Skeletal muscle satellite cell (primary cell): ENCODE results near the gene ERICH6.

Experiments
- H3K27me3 ChIP-seq: 2 replicates; pipeline ENCODE4 v1.7.0; 2013; ENCODE audit warnings: low read length; ENCODE audit not compliant: control insufficient read depth, insufficient read depth
- H3K36me3 ChIP-seq: 2 replicates; pipeline ENCODE4 v1.7.0; 2013; ENCODE audit warnings: mild to moderate bottlenecking, control low read depth, low read length; ENCODE audit not compliant: insufficient read depth
- H3K4me1 ChIP-seq: 2 replicates; pipeline ENCODE4 v1.7.0; 2013; ENCODE audit warnings: low read length; ENCODE audit not compliant: control insufficient read depth, insufficient read depth
- H3K4me2 ChIP-seq: 2 replicates; pipeline ENCODE4 v1.7.0; 2013; ENCODE audit warnings: mild to moderate bottlenecking, low read length
- H3K4me3 ChIP-seq: 2 replicates; pipeline ENCODE4 v1.7.0; 2013; ENCODE audit warnings: low read length
- H3K9ac ChIP-seq: 2 replicates; pipeline ENCODE4 v1.7.0; 2013; ENCODE audit warnings: mild to moderate bottlenecking, low read depth, low read length, moderate library complexity
- H3K9me3 ChIP-seq: replicated peaks from 2 replicates; pipeline ENCODE4 v1.7.0; 2013; ENCODE audit warnings: mild to moderate bottlenecking, control low read depth, low read length

Gene ERICH6

GRCh38 chr3:150703299-150703755 lies 393 bp downstream of the ERICH6 start:
- Histone ChIP-seq H3K9ac (peak overlapping the region; percentile 94), H3K36me3 (no peaks in the 10 kb centered on the region), H3K27me3 (no peaks in the 10 kb centered on the region), H3K4me2 (peak overlapping the region; percentile 90), H3K4me3 (peak overlapping the region; percentile 86), H3K9me3 (no peaks in the 10 kb centered on the region), H3K4me1 (peaks cover 5% of the 10 kb centered on the region)

GRCh38 chr3:150699068-150699639 lies 4.6 kb downstream of the ERICH6 start:
- Histone ChIP-seq H3K9me3 (no peaks in the 10 kb centered on the region), H3K36me3 (no peaks in the 10 kb centered on the region), H3K4me2 (peak overlapping the region; percentile 38), H3K4me3 (no peak overlapping the region), H3K4me1 (peaks cover 5% of the 10 kb centered on the region), H3K9ac (no peak overlapping the region), H3K27me3 (no peaks in the 10 kb centered on the region)

GRCh38 chr3:150697646-150698045 lies 6.1 kb downstream of the ERICH6 start:
- Histone ChIP-seq H3K9me3 (no peaks in the 10 kb centered on the region), H3K27me3 (no peaks in the 10 kb centered on the region), H3K36me3 (no peaks in the 10 kb centered on the region), H3K4me3 (no peak overlapping the region), H3K4me2 (no peak overlapping the region), H3K4me1 (no peaks in the 10 kb centered on the region), H3K9ac (no peak overlapping the region)

GRCh38 chr3:150691414-150692040 lies 12.2 kb downstream of the ERICH6 start:
- no peak overlapping the region for H3K4me3 ChIP-seq
- peaks cover 2% of the 10 kb centered on the region for H3K27me3 ChIP-seq
- no peaks in the 10 kb centered on the region for H3K36me3 ChIP-seq
- H3K9ac ChIP-seq = no peak overlapping the region
- H3K4me2 ChIP-seq = no peak overlapping the region
- H3K9me3 ChIP-seq = no peaks in the 10 kb centered on the region
- H3K4me1 ChIP-seq = no peaks in the 10 kb centered on the region

- no peaks in the 10 kb centered on the region for H3K4me1 ChIP-seq
- no peaks in the 10 kb centered on the region for H3K36me3 ChIP-seq
- no peak overlapping the region for H3K4me2 ChIP-seq
- H3K9me3 ChIP-seq = no peaks in the 10 kb centered on the region
- no peak overlapping the region for H3K4me3 ChIP-seq
- no peak overlapping the region for H3K9ac ChIP-seq
- H3K27me3 ChIP-seq = peaks cover 2% of the 10 kb centered on the region
These were observed 16.1 kb downstream of the ERICH6 start for GRCh38 chr3:150687613-150688012.

- Histone ChIP-seq H3K9me3 (no peaks in the 10 kb centered on the region), H3K9ac (no peak overlapping the region), H3K4me2 (no peak overlapping the region), H3K27me3 (peaks cover 2% of the 10 kb centered on the region), H3K4me3 (no peak overlapping the region), H3K4me1 (no peaks in the 10 kb centered on the region), H3K36me3 (no peaks in the 10 kb centered on the region)
These were observed 20.9 kb downstream of the ERICH6 start for GRCh38 chr3:150682824-150683223.

GRCh38 chr3:150682279-150682678 lies 21.4 kb downstream of the ERICH6 start:
- Histone ChIP-seq H3K36me3 (no peaks in the 10 kb centered on the region), H3K27me3 (peaks cover 2% of the 10 kb centered on the region), H3K9me3 (no peaks in the 10 kb centered on the region), H3K9ac (no peak overlapping the region), H3K4me2 (no peak overlapping the region), H3K4me1 (no peaks in the 10 kb centered on the region), H3K4me3 (no peak overlapping the region)

GRCh38 chr3:150681057-150681456 lies 22.7 kb downstream of the ERICH6 start:
- no peaks in the 10 kb centered on the region for H3K4me1 ChIP-seq
- H3K4me3 ChIP-seq = no peak overlapping the region
- H3K27me3 ChIP-seq = no peaks in the 10 kb centered on the region
- H3K9ac ChIP-seq = no peak overlapping the region
- peaks cover under 1% of the 10 kb centered on the region for H3K9me3 ChIP-seq
- no peak overlapping the region for H3K4me2 ChIP-seq
- no peaks in the 10 kb centered on the region for H3K36me3 ChIP-seq

GRCh38 chr3:150680562-150680961 lies 23.2 kb downstream of the ERICH6 start:
- no peak overlapping the region for H3K9ac ChIP-seq
- no peaks in the 10 kb centered on the region for H3K36me3 ChIP-seq

GRCh38 chr3:150675587-150675986 lies 28.1 kb downstream of the ERICH6 start:
- Histone ChIP-seq H3K9me3 (peaks cover 5% of the 10 kb centered on the region), H3K27me3 (no peaks in the 10 kb centered on the region), H3K4me2 (no peak overlapping the region), H3K4me1 (no peaks in the 10 kb centered on the region), H3K4me3 (no peak overlapping the region), H3K36me3 (no peaks in the 10 kb centered on the region), H3K9ac (no peak overlapping the region)

More at GRCh38 chr3:150680562-150680961, 23.2 kb downstream of the ERICH6 start:
- no peaks in the 10 kb centered on the region for H3K27me3 ChIP-seq
- no peak overlapping the region for H3K4me3 ChIP-seq
- H3K9me3 ChIP-seq = peaks cover 5% of the 10 kb centered on the region
- H3K4me2 ChIP-seq = no peak overlapping the region
- no peaks in the 10 kb centered on the region for H3K4me1 ChIP-seq

- no peak overlapping the region for H3K4me2 ChIP-seq
- peaks cover 5% of the 10 kb centered on the region for H3K9me3 ChIP-seq
- H3K4me3 ChIP-seq = no peak overlapping the region
- no peak overlapping the region for H3K9ac ChIP-seq
- H3K4me1 ChIP-seq = no peaks in the 10 kb centered on the region
- no peaks in the 10 kb centered on the region for H3K36me3 ChIP-seq
- no peaks in the 10 kb centered on the region for H3K27me3 ChIP-seq
These were observed 29.8 kb downstream of the ERICH6 start for GRCh38 chr3:150673966-150674365.

GRCh38 chr3:150666167-150666566 lies 37.6 kb downstream of the ERICH6 start:
- Histone ChIP-seq H3K27me3 (peaks cover 8% of the 10 kb centered on the region), H3K4me2 (no peak overlapping the region), H3K9me3 (no peaks in the 10 kb centered on the region), H3K36me3 (no peaks in the 10 kb centered on the region), H3K4me3 (no peak overlapping the region), H3K4me1 (no peaks in the 10 kb centered on the region), H3K9ac (no peak overlapping the region)
